ENCODE measurements around the gene SLC34A1.

SLC34A1 gene

GRCh38 chr5:177433658-177434217 lies 49.5 kb downstream of the SLC34A1 start:
- DNase-seq, result no peak

- DNase-seq, result no peak
These were observed 50.2 kb downstream of the SLC34A1 start for GRCh38 chr5:177434437-177434836.

- no peak for DNase-seq
These were observed 50.9 kb downstream of the SLC34A1 start for GRCh38 chr5:177434942-177435738.

- no peak for DNase-seq
These were observed 51.8 kb downstream of the SLC34A1 start for GRCh38 chr5:177435847-177436536.

GRCh38 chr5:177437623-177438022 lies 53.4 kb downstream of the SLC34A1 start:
- no peak for DNase-seq

GRCh38 chr5:177438468-177438867 lies 54.2 kb downstream of the SLC34A1 start:
- DNase-seq, result no peak

- DNase-seq, result no peak
These were observed 55.4 kb downstream of the SLC34A1 start for GRCh38 chr5:177439518-177440053.

GRCh38 chr5:177440211-177440989 lies 56.2 kb downstream of the SLC34A1 start:
- no peak for DNase-seq

- no peak for DNase-seq
These were observed 57.0 kb downstream of the SLC34A1 start for GRCh38 chr5:177440990-177441780.

GRCh38 chr5:177442066-177442826 lies 58.0 kb downstream of the SLC34A1 start:
- DNase-seq, result no peak

GRCh38 chr5:177443144-177443983 lies 59.1 kb downstream of the SLC34A1 start:
- DNase-seq, result no peak

GRCh38 chr5:177444106-177445051 lies 60.1 kb downstream of the SLC34A1 start:
- DNase-seq, result no peak

- no peak for DNase-seq
These were observed 61.0 kb downstream of the SLC34A1 start for GRCh38 chr5:177445052-177445916.

- DNase-seq, result no peak
These were observed 61.6 kb downstream of the SLC34A1 start for GRCh38 chr5:177445917-177446199.

GRCh38 chr5:177446200-177447065 lies 62.2 kb downstream of the SLC34A1 start, which contains the start of gene PRR7:
Gene PRR7, plus strand, starts transcription at chr5:177446814. Its CDS starts 8,254 bp downstream, at chr5:177455068.
- peak; percentile 67 for DNase-seq

- DNase-seq, result peak; percentile 51
These were observed 62.9 kb downstream of the SLC34A1 start for GRCh38 chr5:177447066-177447610.
